Measurements from ENCODE around the gene CALCR.

- TF ChIP-seq CTCF (IDR thresholded peaks at IDR 0.05; ENCODE audit: low read length) (no peak), EZH2 (IDR thresholded peaks at IDR 0.05; ENCODE audit: borderline replicate concordance, low read length) (no peak)
Measured at GRCh38 chr7:93535616-93536015, 38.9 kb downstream of the CALCR start.

Measured in OCI-LY1 (cell line).